HEK293 (cell line): ENCODE measurements around the gene OTUB1.

Experiments used
- CTCF ChIA-PET: fragments of 350-600 bp; formaldehyde crosslinking; extraction: SDS; loops from one replicate; lab custom pipeline; 2021; ENCODE audit warnings: antibody characterized with exemption; lab: Yijun Ruan, JAX
- POLR2A ChIA-PET: fragments of 300-600 bp; formaldehyde crosslinking; extraction: SDS; loops from one replicate; lab custom pipeline; 2020; ENCODE audit warnings: antibody characterized with exemption, inconsistent platforms; lab: Yijun Ruan, JAX
- H3K27ac ChIP-seq: fragments of 200-500 bp; sonication (Bioruptor generic); 2 replicates; pipeline ENCODE4 v1.5.1; 2014; ENCODE audit warnings: low read depth, low read length, control low read depth, inconsistent platforms; ENCODE audit errors: extremely low read depth
- H3K36me3 ChIP-seq, 2 experiments: fragments of 200-500 bp in 1 of 2; sonication (Bioruptor generic) in 1 of 2; 1 replicate in 1 of 2; 2 replicates in 1 of 2; pipeline ENCODE4 v1.5.1; 2014 to 2017; ENCODE audit warnings: inconsistent platforms in 2 of 2, low read length in 2 of 2; ENCODE audit not compliant: control insufficient read depth in 2 of 2, insufficient read depth in 1 of 2
- H3K4me1 ChIP-seq: fragments of 200-500 bp; sonication (Bioruptor generic); 2 replicates; pipeline ENCODE4 v1.5.1; 2014; ENCODE audit warnings: mild to moderate bottlenecking, low read length, inconsistent platforms; ENCODE audit not compliant: control insufficient read depth, insufficient read depth
- H3K4me3 ChIP-seq: 2 replicates; pipeline ENCODE4 v1.5.1; 2011; ENCODE audit warnings: low read depth, mild to moderate bottlenecking, control low read depth, low read length, moderate library complexity
- H3K9me3 ChIP-seq: fragments of 200-500 bp; sonication (Bioruptor generic); 2 replicates; pipeline ENCODE4 v1.5.1; 2014; ENCODE audit warnings: low read depth, low read length, inconsistent platforms; ENCODE audit not compliant: control insufficient read depth, insufficient read depth
- HOXD13 ChIP-seq: sonication (generic); formaldehyde crosslinking; IDR thresholded peaks from 2 replicates; pipeline ENCODE4 v1.8.0; 2022; ENCODE audit warnings: missing genetic modification reagents, borderline replicate concordance
- KLF9 ChIP-seq: fragments of 450-650 bp; formaldehyde crosslinking; IDR thresholded peaks from 2 replicates; pipeline ENCODE4 v1.5.1; 2016; ENCODE audit warnings: missing biosample characterization, missing genetic modification characterization, low read depth
- PRDM2 ChIP-seq: fragments of 450-650 bp; formaldehyde crosslinking; IDR thresholded peaks from 2 replicates; pipeline ENCODE4 v1.5.1; 2016; ENCODE audit warnings: missing biosample characterization, missing genetic modification characterization, borderline replicate concordance
- TRIM28 ChIP-seq: IDR thresholded peaks from 2 replicates; pipeline ENCODE4 v1.6.1; 2011; ENCODE audit warnings: low read length, control low read depth, borderline replicate concordance
- WT1 ChIP-seq: fragments of 450-650 bp; formaldehyde crosslinking; IDR thresholded peaks from 2 replicates; pipeline ENCODE4 v1.5.1; 2016; ENCODE audit warnings: missing biosample characterization, missing genetic modification characterization
- YY2 ChIP-seq: fragments of 450-650 bp; formaldehyde crosslinking; IDR thresholded peaks from 2 replicates; pipeline ENCODE4 v1.5.1; 2016; ENCODE audit warnings: missing biosample characterization, missing genetic modification characterization
- ZFP3 ChIP-seq: fragments of 450-650 bp; formaldehyde crosslinking; IDR thresholded peaks from 2 replicates; pipeline ENCODE4 v1.5.1; 2016; ENCODE audit warnings: low read depth, missing biosample characterization, missing genetic modification characterization
- ZNF138 ChIP-seq: fragments of 450-650 bp; formaldehyde crosslinking; IDR thresholded peaks from 2 replicates; pipeline ENCODE4 v1.5.1; 2016; ENCODE audit warnings: missing biosample characterization, missing genetic modification characterization, borderline replicate concordance
- ZNF148 ChIP-seq: fragments of 450-650 bp; formaldehyde crosslinking; IDR thresholded peaks from 2 replicates; pipeline ENCODE4 v1.5.0; 2017; ENCODE audit warnings: missing biosample characterization, missing genetic modification characterization, borderline replicate concordance
- ZNF19 ChIP-seq: fragments of 450-650 bp; formaldehyde crosslinking; IDR thresholded peaks from 2 replicates; pipeline ENCODE4; 2016; ENCODE audit warnings: missing biosample characterization, missing genetic modification characterization, low read depth
- ZNF239 ChIP-seq: fragments of 450-650 bp; formaldehyde crosslinking; IDR thresholded peaks from 2 replicates; pipeline ENCODE4 v1.5.1; 2016; ENCODE audit warnings: missing biosample characterization, missing genetic modification characterization
- ZNF266 ChIP-seq: fragments of 450-650 bp; formaldehyde crosslinking; IDR thresholded peaks from 2 replicates; pipeline ENCODE4 v1.5.1; 2016; ENCODE audit warnings: missing biosample characterization, missing genetic modification characterization, low read depth
- ZNF449 ChIP-seq: fragments of 450-650 bp; formaldehyde crosslinking; IDR thresholded peaks from 2 replicates; pipeline ENCODE4 v1.5.1; 2017; ENCODE audit warnings: missing biosample characterization, mild to moderate bottlenecking, missing genetic modification characterization, moderate library complexity
- ZNF488 ChIP-seq: fragments of 450-650 bp; formaldehyde crosslinking; IDR thresholded peaks from 2 replicates; pipeline ENCODE4 v1.5.1; 2016; ENCODE audit warnings: missing biosample characterization, missing genetic modification characterization
- ZNF549 ChIP-seq: fragments of 450-650 bp; IDR thresholded peaks from 2 replicates; pipeline ENCODE4 v1.5.1; 2018; ENCODE audit warnings: missing biosample characterization, missing genetic modification characterization, mild to moderate bottlenecking, inconsistent platforms, moderate library complexity
- ZNF76 ChIP-seq: fragments of 450-650 bp; formaldehyde crosslinking; IDR thresholded peaks from 2 replicates; pipeline ENCODE4; 2016; ENCODE audit warnings: low read depth, missing biosample characterization, missing genetic modification characterization, borderline replicate concordance
- TF ChIP-seq, protein P1 (sequence below): fragments of 450-650 bp; formaldehyde crosslinking; IDR thresholded peaks from 2 replicates; pipeline ENCODE4 v1.5.1; 2016; ENCODE audit warnings: missing biosample characterization, missing genetic modification characterization
- TF ChIP-seq, protein P2 (sequence below): fragments of 450-650 bp; formaldehyde crosslinking; IDR thresholded peaks from 2 replicates; pipeline ENCODE4 v1.5.1; 2016; ENCODE audit warnings: missing biosample characterization, missing genetic modification characterization

Gene OTUB1

DNA sequence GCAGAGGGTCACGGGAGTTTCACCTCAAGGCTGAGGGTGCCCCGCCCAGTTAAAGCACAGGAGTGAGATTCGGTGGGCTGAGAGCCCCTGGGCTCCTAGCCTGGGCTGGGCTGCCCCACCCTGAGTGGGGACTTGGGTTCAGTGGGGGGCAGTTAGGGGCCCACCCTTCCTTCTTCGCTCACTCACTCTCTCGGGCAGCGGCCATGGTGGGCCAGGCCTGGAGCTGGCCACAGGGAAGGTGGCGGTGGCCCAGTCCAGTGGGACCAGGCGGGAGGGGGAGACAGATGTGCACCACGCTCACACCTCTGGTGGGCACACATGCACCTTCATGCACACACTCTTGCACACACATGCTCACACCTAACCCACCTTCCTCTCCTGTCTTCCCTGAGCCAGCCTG, 55.6 kb downstream of the OTUB1 start:
- Histone ChIP-seq H3K27ac (no peak overlapping the region), H3K4me3 (no peak overlapping the region), H3K9me3 (no peaks in the 10 kb centered on the region), H3K36me3 (no peaks in the 10 kb centered on the region), H3K4me1 (no peaks in the 10 kb centered on the region)
- POLR2A ChIA-PET, result no interaction called here
- CTCF ChIA-PET, result interaction anchor here (1.8 to 2.4 kb wide), 2 partner anchors 10 to 106 kb away, joined by 4 to 10 read pairs; no protein-coding TSS in a partner anchor
- TF ChIP-seq ZNF76 (no peak), WT1 (tag by site-specific recombination) (no peak)

DNA sequence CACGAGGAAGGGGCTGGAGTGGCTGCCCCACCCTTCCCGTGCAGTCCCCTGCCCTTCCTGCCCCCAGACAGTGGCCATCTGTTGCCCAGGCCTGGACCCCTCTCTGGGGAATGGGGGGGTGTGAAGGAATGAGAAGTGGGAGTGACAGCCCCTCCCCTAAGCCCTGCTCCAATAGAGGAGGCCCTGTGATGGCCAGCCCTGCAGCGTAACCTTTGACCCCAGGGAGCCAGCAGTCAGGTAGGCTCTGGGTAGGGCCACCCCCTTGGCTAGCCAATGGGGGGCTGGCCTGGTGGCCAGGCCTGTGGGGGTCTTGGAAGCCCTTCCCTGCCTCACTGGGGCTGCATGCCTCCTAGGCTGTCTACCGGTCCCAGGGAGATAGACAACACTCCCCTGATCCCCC, 56.1 kb downstream of the OTUB1 start:
- CTCF ChIA-PET, result interaction anchor here (0.7 kb wide), 1 partner anchor 33 kb away, joined by 5 read pairs; no protein-coding TSS in a partner anchor
- no peaks in the 10 kb centered on the region for H3K4me1 ChIP-seq
- TF ChIP-seq, protein P1, sequence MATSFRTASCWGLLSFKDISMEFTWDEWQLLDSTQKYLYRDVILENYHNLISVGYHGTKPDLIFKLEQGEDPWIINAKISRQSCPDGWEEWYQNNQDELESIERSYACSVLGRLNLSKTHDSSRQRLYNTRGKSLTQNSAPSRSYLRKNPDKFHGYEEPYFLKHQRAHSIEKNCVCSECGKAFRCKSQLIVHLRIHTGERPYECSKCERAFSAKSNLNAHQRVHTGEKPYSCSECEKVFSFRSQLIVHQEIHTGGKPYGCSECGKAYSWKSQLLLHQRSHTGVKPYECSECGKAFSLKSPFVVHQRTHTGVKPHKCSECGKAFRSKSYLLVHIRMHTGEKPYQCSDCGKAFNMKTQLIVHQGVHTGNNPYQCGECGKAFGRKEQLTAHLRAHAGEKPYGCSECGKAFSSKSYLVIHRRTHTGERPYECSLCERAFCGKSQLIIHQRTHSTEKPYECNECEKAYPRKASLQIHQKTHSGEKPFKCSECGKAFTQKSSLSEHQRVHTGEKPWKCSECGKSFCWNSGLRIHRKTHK, result no peak
- TF ChIP-seq ZNF549 (tag by site-specific recombination) (no peak), ZNF148 (tag by site-specific recombination) (no peak), ZNF266 (tag by site-specific recombination) (no peak), PRDM2 (tag by site-specific recombination) (no peak), ZNF138 (tag by site-specific recombination) (no peak), ZNF449 (tag by site-specific recombination) (no peak), ZNF19 (tag by site-specific recombination) (no peak), YY2 (no peak), ZNF239 (tag by site-specific recombination) (no peak), HOXD13 (CRISPR knock-in tag) (no peak), TRIM28 (no peak), ZFP3 (tag by site-specific recombination) (no peak), ZNF488 (no peak), KLF9 (tag by site-specific recombination) (no peak), WT1 (tag by site-specific recombination) (no peak)
- TF ChIP-seq, protein P2, sequence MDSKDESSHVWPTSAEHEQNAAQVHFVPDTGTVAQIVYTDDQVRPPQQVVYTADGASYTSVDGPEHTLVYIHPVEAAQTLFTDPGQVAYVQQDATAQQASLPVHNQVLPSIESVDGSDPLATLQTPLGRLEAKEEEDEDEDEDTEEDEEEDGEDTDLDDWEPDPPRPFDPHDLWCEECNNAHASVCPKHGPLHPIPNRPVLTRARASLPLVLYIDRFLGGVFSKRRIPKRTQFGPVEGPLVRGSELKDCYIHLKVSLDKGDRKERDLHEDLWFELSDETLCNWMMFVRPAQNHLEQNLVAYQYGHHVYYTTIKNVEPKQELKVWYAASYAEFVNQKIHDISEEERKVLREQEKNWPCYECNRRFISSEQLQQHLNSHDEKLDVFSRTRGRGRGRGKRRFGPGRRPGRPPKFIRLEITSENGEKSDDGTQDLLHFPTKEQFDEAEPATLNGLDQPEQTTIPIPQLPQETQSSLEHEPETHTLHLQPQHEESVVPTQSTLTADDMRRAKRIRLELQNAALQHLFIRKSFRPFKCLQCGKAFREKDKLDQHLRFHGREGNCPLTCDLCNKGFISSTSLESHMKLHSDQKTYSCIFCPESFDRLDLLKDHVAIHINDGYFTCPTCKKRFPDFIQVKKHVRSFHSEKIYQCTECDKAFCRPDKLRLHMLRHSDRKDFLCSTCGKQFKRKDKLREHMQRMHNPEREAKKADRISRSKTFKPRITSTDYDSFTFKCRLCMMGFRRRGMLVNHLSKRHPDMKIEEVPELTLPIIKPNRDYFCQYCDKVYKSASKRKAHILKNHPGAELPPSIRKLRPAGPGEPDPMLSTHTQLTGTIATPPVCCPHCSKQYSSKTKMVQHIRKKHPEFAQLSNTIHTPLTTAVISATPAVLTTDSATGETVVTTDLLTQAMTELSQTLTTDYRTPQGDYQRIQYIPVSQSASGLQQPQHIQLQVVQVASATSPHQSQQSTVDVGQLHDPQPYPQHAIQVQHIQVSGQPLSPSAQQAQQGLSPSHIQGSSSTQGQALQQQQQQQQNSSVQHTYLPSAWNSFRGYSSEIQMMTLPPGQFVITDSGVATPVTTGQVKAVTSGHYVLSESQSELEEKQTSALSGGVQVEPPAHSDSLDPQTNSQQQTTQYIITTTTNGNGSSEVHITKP (tag by site-specific recombination), result no peak

More for the DNA sequence above, 56.1 kb downstream of the OTUB1 start:
- H3K9me3 ChIP-seq, result no peaks in the 10 kb centered on the region
- no peak overlapping the region for H3K4me3 ChIP-seq
- H3K36me3 ChIP-seq, result no peaks in the 10 kb centered on the region
- POLR2A ChIA-PET, result no interaction called here
- H3K27ac ChIP-seq, result no peak overlapping the region
